Activated CD8-positive, alpha-beta memory T cell treated with anti-CD3 and anti-CD28 coated beads, Interleukin-2, amount 10 ng/mL, durations not matched to agents 7 days and 5 days (primary cell): ENCODE measurements around the gene GGN. TPM values are rescaled to one million over a fixed set of nuclear protein-coding genes. Genes with fewer than 3 reads are reported as not detected.
"Not testable (repeated sequence)": the region's sequence is repeated elsewhere in the genome, so short reads cannot be mapped to it uniquely, and the experiment has no call there.

Experiments
- ATAC-seq: fragments of 150-1000 bp; cut with Tn5 transposase; one replicate; pipeline ENCODE4 v1.10.0; 2021; ENCODE audit warnings: moderate library complexity
- CTCF ChIA-PET: fragments of 350-600 bp; sonication (Branson Sonifier 250); formaldehyde crosslinking; loops from one replicate; lab custom pipeline; 2021; ENCODE audit warnings: antibody characterized with exemption; lab: Charles Lee
- DNase-seq: peaks from one replicate; pipeline ENCODE4 v3.0.0-alpha.2; 2020
- H3K27ac Mint-ChIP-seq: one replicate; pipeline ENCODE4 v1.8.0; 2021; ENCODE audit warnings: mild to moderate bottlenecking, mixed read lengths
- H3K27me3 Mint-ChIP-seq: one replicate; pipeline ENCODE4 v1.8.0; 2021; ENCODE audit warnings: mixed read lengths
- H3K36me3 Mint-ChIP-seq: one replicate; pipeline ENCODE4 v1.8.0; 2021; ENCODE audit warnings: mild to moderate bottlenecking, mixed read lengths
- H3K4me1 Mint-ChIP-seq: one replicate; pipeline ENCODE4 v1.8.0; 2021; ENCODE audit warnings: mixed read lengths
- H3K4me3 Mint-ChIP-seq: one replicate; pipeline ENCODE4 v1.8.0; 2021; ENCODE audit warnings: mild to moderate bottlenecking, moderate library complexity, mixed read lengths
- H3K9me3 Mint-ChIP-seq: one replicate; pipeline ENCODE4 v1.8.0; 2022; ENCODE audit warnings: low read depth, mixed read lengths
- total RNA-seq, 2 experiments: library from RNA; stranded (reverse); gene quantifications; one replicate each; pipeline ENCODE4 v1.2.3, GENCODE V29; 2021

Gene GGN
- total RNA-seq, 2 experiments from 2014 or later: not detected

GRCh38 chr19:38361633-38362075 is 26.2 kb downstream of the GGN start:
- CTCF ChIA-PET: interaction anchor here (0.6 to 2.1 kb wide), 5 partner anchors 13 to 695 kb away, joined by 3 to 8 read pairs (median 5); partner anchors contain the start of genes CATSPERG and PSMD8
- Mint-ChIP-seq H3K9me3 (no peaks in the 10 kb centered on the region), H3K27ac (no peak overlapping the region), H3K27me3 (peaks cover 28% of the 10 kb centered on the region), H3K36me3 (no peaks in the 10 kb centered on the region), H3K4me3 (peak overlapping the region; percentile 82), H3K4me1 (peaks cover 20% of the 10 kb centered on the region)
- peak; percentile 85 for DNase-seq
- peak; percentile 82 for ATAC-seq

GRCh38 chr19:38360839-38361631 is 26.8 kb downstream of the GGN start:
- peaks cover 28% of the 10 kb centered on the region for H3K27me3 Mint-ChIP-seq
- no peak for DNase-seq
- no peak overlapping the region for H3K27ac Mint-ChIP-seq
- ATAC-seq: no peak
- peak overlapping the region; percentile 82 for H3K4me3 Mint-ChIP-seq
- H3K36me3 Mint-ChIP-seq: no peaks in the 10 kb centered on the region
- H3K4me1 Mint-ChIP-seq: peaks cover 20% of the 10 kb centered on the region
- CTCF ChIA-PET: interaction anchor here (0.6 to 2.1 kb wide), 6 partner anchors 25 to 695 kb away, joined by 3 to 8 read pairs (median 4); partner anchors contain the start of genes CATSPERG and FAM98C
- no peaks in the 10 kb centered on the region for H3K9me3 Mint-ChIP-seq

GRCh38 chr19:38360351-38360750 is 27.5 kb downstream of the GGN start:
- DNase-seq: no peak
- H3K9me3 Mint-ChIP-seq: no peaks in the 10 kb centered on the region
- no peak overlapping the region for H3K4me3 Mint-ChIP-seq
- no peaks in the 10 kb centered on the region for H3K36me3 Mint-ChIP-seq
- H3K27ac Mint-ChIP-seq: no peak overlapping the region
- H3K4me1 Mint-ChIP-seq: peaks cover 20% of the 10 kb centered on the region
- H3K27me3 Mint-ChIP-seq: peaks cover 28% of the 10 kb centered on the region
- CTCF ChIA-PET: interaction anchor here (0.6 to 1.1 kb wide), 4 partner anchors 29 to 217 kb away, joined by 3 to 4 read pairs (median 4); partner anchors contain the start of gene FAM98C
- ATAC-seq: no peak

- CTCF ChIA-PET: no interaction called here
- H3K9me3 Mint-ChIP-seq: no peaks in the 10 kb centered on the region
- no peak overlapping the region for H3K27ac Mint-ChIP-seq
- H3K36me3 Mint-ChIP-seq: no peaks in the 10 kb centered on the region
- peaks cover 28% of the 10 kb centered on the region for H3K27me3 Mint-ChIP-seq
- ATAC-seq (no peak), DNase-seq (no peak)
- no peak overlapping the region for H3K4me3 Mint-ChIP-seq
- H3K4me1 Mint-ChIP-seq: peaks cover 20% of the 10 kb centered on the region
These were observed 28.4 kb downstream of the GGN start for GRCh38 chr19:38359242-38360021.

- Mint-ChIP-seq H3K27ac (no peak overlapping the region), H3K4me1 (peaks cover 16% of the 10 kb centered on the region), H3K36me3 (no peaks in the 10 kb centered on the region), H3K9me3 (no peaks in the 10 kb centered on the region), H3K27me3 (peaks cover 28% of the 10 kb centered on the region), H3K4me3 (no peak overlapping the region)
- ATAC-seq (no peak), DNase-seq (no peak)
- CTCF ChIA-PET: interaction anchor here (2.3 kb wide), 1 partner anchor 22 kb away, joined by 6 read pairs; the partner anchor contains the start of gene CATSPERG
These were observed 29.8 kb downstream of the GGN start for GRCh38 chr19:38358071-38358470.

GRCh38 chr19:38355728-38356725 is 31.8 kb downstream of the GGN start:
- H3K9me3 Mint-ChIP-seq: no peaks in the 10 kb centered on the region
- no peak overlapping the region for H3K27ac Mint-ChIP-seq
- H3K4me1 Mint-ChIP-seq: peaks cover 1% of the 10 kb centered on the region
- peaks cover 26% of the 10 kb centered on the region for H3K27me3 Mint-ChIP-seq
- ATAC-seq: no peak
- no peak for DNase-seq
- H3K4me3 Mint-ChIP-seq: no peak overlapping the region
- H3K36me3 Mint-ChIP-seq: no peaks in the 10 kb centered on the region
- CTCF ChIA-PET: no interaction called here

GRCh38 chr19:38352611-38353010 is 35.2 kb downstream of the GGN start:
- CTCF ChIA-PET: no interaction called here
- peaks cover 3% of the 10 kb centered on the region for H3K27me3 Mint-ChIP-seq
- H3K9me3 Mint-ChIP-seq: no peaks in the 10 kb centered on the region
- ATAC-seq (no peak), DNase-seq (no peak)
- H3K4me3 Mint-ChIP-seq: no peak overlapping the region
- no peaks in the 10 kb centered on the region for H3K36me3 Mint-ChIP-seq
- H3K4me1 Mint-ChIP-seq: no peaks in the 10 kb centered on the region
- peak overlapping the region; percentile 18 for H3K27ac Mint-ChIP-seq

GRCh38 chr19:38351865-38352395 is 35.9 kb downstream of the GGN start:
- Mint-ChIP-seq H3K9me3 (no peaks in the 10 kb centered on the region), H3K27me3 (peaks cover 3% of the 10 kb centered on the region), H3K36me3 (no peaks in the 10 kb centered on the region), H3K4me3 (no peak overlapping the region), H3K27ac (no peak overlapping the region), H3K4me1 (no peaks in the 10 kb centered on the region)
- ATAC-seq (no peak), DNase-seq (no peak)
- CTCF ChIA-PET: no interaction called here

GRCh38 chr19:38350883-38351282 is 37.0 kb downstream of the GGN start:
- CTCF ChIA-PET: no interaction called here

GRCh38 chr19:38346837-38347236 is 41.0 kb downstream of the GGN start:
- Mint-ChIP-seq H3K27ac (no peak overlapping the region), H3K9me3 (no peaks in the 10 kb centered on the region), H3K36me3 (no peaks in the 10 kb centered on the region), H3K27me3 (no peaks in the 10 kb centered on the region), H3K4me1 (no peaks in the 10 kb centered on the region), H3K4me3 (no peak overlapping the region)
- CTCF ChIA-PET: interaction anchor here (1.3 kb wide), 1 partner anchor 114 kb away, joined by 3 read pairs; no protein-coding TSS in a partner anchor
- DNase-seq: no peak
- ATAC-seq: no peak

More at GRCh38 chr19:38350883-38351282, 37.0 kb downstream of the GGN start:
- no peak overlapping the region for H3K4me3 Mint-ChIP-seq
- H3K36me3 Mint-ChIP-seq: no peaks in the 10 kb centered on the region
- H3K4me1 Mint-ChIP-seq: no peaks in the 10 kb centered on the region
- ATAC-seq (no peak), DNase-seq (no peak)
- H3K27me3 Mint-ChIP-seq: peaks cover 3% of the 10 kb centered on the region
- no peak overlapping the region for H3K27ac Mint-ChIP-seq
- no peaks in the 10 kb centered on the region for H3K9me3 Mint-ChIP-seq

- no peaks in the 10 kb centered on the region for H3K36me3 Mint-ChIP-seq
- no peak for DNase-seq
- no peak overlapping the region for H3K27ac Mint-ChIP-seq
- ATAC-seq: no peak
- H3K4me1 Mint-ChIP-seq: peaks cover 12% of the 10 kb centered on the region
- H3K9me3 Mint-ChIP-seq: no peaks in the 10 kb centered on the region
- no peaks in the 10 kb centered on the region for H3K27me3 Mint-ChIP-seq
- CTCF ChIA-PET: no interaction called here
- no peak overlapping the region for H3K4me3 Mint-ChIP-seq
These were observed 46.9 kb downstream of the GGN start for GRCh38 chr19:38340927-38341326.

- H3K4me1 Mint-ChIP-seq: peaks cover 12% of the 10 kb centered on the region
- H3K4me3 Mint-ChIP-seq, H3K36me3 Mint-ChIP-seq, H3K9me3 Mint-ChIP-seq, H3K27me3 Mint-ChIP-seq, ATAC-seq, H3K27ac Mint-ChIP-seq, DNase-seq: not testable (repeated sequence)
- CTCF ChIA-PET: interaction anchor here (1.0 to 5.3 kb wide), 2 partner anchors 36 to 95 kb away, joined by 3 to 46 read pairs; partner anchors contain the start of gene PSMD8
These were observed 48.8 kb downstream of the GGN start for GRCh38 chr19:38339011-38339410.
